C4-2B (cell line): Measurements from ENCODE around the gene AUTS2.

Source experiments
- H3K27ac ChIP-seq: fragments of 450-650 bp; 2 replicates; pipeline ENCODE4 v1.5.1; 2017
- ZFX ChIP-seq: fragments of 450-650 bp; IDR thresholded peaks from 2 replicates; pipeline ENCODE4 v1.6.1; 2017
- TF ChIP-seq, protein P1 (sequence below): fragments of 450-650 bp; conservative IDR thresholded peaks from 2 replicates; pipeline ENCODE4 v1.5.1; 2017; ENCODE audit warnings: mild to moderate bottlenecking

The AUTS2 gene

DNA sequence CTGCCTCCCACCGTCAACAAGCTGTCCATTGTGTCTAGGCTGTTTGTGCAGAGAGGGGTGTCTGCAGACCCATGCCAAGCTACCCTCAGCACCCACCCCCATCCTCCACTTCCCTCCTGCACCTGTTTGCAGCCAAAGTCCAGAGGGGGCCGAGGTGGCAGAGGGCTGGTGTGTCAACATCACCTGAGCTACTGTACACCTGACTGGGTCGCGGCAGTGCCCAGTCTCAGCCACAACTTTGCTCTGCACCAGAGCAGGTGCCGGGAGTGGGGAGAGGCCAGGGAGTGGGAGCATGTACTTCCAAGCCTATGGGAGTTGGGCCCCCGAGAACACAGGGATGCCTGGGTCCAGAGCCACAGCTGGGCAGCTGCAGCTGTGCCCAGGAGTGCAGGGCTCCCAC is 93.1 kb downstream of the AUTS2 start:
- no peak overlapping the region for H3K27ac ChIP-seq
- no peak for TF ChIP-seq ZFX
- TF ChIP-seq, protein P1, sequence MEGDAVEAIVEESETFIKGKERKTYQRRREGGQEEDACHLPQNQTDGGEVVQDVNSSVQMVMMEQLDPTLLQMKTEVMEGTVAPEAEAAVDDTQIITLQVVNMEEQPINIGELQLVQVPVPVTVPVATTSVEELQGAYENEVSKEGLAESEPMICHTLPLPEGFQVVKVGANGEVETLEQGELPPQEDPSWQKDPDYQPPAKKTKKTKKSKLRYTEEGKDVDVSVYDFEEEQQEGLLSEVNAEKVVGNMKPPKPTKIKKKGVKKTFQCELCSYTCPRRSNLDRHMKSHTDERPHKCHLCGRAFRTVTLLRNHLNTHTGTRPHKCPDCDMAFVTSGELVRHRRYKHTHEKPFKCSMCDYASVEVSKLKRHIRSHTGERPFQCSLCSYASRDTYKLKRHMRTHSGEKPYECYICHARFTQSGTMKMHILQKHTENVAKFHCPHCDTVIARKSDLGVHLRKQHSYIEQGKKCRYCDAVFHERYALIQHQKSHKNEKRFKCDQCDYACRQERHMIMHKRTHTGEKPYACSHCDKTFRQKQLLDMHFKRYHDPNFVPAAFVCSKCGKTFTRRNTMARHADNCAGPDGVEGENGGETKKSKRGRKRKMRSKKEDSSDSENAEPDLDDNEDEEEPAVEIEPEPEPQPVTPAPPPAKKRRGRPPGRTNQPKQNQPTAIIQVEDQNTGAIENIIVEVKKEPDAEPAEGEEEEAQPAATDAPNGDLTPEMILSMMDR, result no peak

DNA sequence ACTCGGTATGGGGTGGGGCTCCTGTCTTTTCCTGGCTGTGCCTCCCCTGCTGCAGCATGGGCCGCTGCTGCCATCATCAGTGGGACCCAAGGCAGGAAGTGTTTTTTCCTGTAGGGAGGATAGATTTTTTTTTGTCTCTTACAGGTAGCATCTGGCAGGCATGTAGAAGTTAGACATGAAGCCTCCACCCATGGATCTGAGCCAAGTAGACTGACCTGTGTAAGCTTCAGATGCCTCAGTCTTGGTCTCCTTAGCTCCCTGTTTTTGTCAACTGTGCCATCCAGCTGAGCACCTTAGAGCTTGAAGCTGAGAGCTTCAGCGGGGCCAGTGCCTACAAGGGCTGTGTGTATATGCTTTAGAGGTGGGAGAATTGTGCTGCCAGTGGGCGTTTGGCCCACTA is 93.5 kb downstream of the AUTS2 start:
- TF ChIP-seq, protein P1, result no peak
- H3K27ac ChIP-seq, result no peak overlapping the region

DNA sequence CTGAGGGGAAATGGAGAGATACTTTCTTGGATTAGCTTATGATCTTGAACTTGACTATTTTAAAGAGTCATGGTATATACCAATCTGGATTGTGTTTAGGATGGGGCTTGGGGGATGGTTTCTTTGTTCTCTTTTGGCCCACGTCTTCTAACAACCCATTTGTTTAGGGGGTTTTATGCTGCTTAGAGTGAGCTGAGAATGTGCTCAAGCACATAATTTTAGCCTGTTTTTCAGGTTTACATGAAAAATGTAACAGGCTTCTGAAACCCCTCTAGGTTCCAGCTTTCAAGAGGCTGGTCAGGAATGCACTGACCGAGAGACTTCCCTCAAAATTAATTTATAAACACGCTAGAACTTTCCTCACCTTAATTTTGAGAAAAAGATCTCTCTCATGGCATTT is 94.3 kb downstream of the AUTS2 start:
- H3K27ac ChIP-seq, result no peak overlapping the region
- no peak for TF ChIP-seq ZFX
- TF ChIP-seq, protein P1, result no peak

DNA sequence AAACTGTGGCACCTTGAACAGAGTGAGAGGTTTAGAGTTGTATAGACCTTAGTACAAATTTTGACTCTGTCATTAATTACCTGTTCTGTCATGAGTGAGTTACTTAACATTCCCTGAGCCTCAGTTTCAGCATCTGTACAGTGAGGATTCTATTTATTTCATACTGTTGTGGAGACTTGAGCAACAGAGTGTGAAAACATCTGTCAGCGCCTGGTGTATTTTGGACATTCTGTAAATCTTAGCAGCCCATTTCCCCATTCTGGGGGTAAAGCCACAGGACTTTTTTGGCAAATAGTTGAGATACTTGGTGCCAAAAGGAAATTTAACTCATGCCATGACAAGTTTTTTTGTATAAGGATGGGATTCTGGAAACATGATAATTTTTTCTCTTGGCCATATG is 94.8 kb downstream of the AUTS2 start:
- no peak for TF ChIP-seq ZFX
- TF ChIP-seq, protein P1, result no peak
- no peak overlapping the region for H3K27ac ChIP-seq

DNA sequence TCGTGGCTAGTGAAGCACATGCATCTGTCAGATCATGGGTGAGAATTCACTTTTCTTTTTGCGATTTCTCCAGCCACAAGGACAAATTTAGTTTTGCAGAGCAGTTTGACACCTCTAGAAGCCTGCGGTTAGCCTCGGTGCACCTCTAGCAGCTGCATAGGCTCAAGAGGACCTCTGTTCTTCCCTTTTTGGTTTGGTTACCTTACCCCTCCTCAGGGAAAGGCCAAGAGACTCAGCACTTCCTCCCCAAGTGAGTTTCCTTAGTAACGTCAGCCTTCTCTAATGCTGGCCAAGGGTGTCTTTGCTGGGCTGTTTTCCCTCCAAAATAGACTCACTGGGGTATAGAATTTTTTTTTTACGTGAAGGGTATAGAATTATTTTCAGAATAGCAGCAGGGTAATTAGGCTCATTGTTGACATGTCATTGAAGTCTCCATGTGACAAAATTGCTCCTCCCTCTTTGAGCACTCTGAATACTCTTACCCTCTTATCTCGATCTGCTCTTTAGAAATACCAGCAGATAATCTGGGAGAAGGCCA is 97.8 kb downstream of the AUTS2 start:
- H3K27ac ChIP-seq, result no peak overlapping the region
- TF ChIP-seq ZFX, result no peak
- TF ChIP-seq, protein P1, result no peak

DNA sequence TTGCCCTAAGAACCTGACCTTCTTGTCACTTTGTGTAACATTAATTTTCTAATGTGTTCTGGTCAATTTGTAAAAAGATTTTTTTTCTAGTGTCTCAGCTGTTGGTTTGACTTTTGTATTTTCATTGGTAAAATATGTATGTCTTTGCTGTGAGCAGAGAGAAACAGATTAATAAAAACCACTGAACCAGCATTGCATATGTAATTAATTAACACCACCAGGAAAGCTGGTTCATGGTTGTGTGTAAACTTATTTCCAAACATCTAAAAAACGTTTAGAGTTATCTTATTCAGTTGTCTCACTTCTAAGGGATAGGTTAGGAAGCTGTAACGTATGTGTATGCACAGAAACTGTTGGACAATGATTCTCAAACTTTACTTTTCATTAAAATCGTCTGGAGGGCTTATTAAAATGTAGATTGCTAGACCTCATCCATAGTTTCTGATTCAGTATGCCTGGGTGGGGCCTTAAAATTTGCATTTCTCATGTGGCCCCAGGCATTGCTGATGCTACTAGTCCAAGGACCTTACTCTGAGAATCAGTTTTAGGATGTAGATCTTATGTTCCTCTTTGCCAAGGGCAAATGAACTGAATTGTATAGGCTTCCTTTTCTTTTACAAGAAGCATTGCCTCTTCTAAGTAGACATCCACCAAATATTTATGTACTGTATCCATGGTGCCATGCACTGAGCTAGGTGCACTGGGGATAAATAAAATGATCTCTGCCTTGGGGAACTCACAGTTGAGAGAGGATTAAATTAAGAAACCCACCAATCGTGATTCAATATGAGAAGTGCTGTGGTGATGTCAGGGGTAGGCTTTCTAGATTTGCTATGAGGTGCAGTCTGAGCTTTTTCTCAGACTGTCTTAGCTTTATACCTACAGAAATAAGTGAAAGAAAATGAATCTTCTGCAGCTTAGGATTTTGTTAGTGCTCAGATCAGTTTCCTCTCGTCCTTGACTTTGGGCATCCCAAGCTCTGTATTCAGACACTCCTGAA is 98.7 kb downstream of the AUTS2 start:
- H3K27ac ChIP-seq, result no peak overlapping the region

More for the DNA sequence above, 98.7 kb downstream of the AUTS2 start:
- TF ChIP-seq, protein P1, result no peak
- TF ChIP-seq ZFX, result no peak
